CD4-positive, alpha-beta T cell treated with Interleukin-10 for 1 hour (primary cell): ENCODE measurements around the gene NACC2.

Experiments used
- DNase-seq: peaks from one replicate; pipeline ENCODE4 v3.0.0-alpha.2; 2020

NACC2 gene, protein sequence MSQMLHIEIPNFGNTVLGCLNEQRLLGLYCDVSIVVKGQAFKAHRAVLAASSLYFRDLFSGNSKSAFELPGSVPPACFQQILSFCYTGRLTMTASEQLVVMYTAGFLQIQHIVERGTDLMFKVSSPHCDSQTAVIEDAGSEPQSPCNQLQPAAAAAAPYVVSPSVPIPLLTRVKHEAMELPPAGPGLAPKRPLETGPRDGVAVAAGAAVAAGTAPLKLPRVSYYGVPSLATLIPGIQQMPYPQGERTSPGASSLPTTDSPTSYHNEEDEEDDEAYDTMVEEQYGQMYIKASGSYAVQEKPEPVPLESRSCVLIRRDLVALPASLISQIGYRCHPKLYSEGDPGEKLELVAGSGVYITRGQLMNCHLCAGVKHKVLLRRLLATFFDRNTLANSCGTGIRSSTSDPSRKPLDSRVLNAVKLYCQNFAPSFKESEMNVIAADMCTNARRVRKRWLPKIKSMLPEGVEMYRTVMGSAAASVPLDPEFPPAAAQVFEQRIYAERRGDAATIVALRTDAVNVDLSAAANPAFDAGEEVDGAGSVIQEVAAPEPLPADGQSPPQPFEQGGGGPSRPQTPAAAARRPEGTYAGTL

DNA sequence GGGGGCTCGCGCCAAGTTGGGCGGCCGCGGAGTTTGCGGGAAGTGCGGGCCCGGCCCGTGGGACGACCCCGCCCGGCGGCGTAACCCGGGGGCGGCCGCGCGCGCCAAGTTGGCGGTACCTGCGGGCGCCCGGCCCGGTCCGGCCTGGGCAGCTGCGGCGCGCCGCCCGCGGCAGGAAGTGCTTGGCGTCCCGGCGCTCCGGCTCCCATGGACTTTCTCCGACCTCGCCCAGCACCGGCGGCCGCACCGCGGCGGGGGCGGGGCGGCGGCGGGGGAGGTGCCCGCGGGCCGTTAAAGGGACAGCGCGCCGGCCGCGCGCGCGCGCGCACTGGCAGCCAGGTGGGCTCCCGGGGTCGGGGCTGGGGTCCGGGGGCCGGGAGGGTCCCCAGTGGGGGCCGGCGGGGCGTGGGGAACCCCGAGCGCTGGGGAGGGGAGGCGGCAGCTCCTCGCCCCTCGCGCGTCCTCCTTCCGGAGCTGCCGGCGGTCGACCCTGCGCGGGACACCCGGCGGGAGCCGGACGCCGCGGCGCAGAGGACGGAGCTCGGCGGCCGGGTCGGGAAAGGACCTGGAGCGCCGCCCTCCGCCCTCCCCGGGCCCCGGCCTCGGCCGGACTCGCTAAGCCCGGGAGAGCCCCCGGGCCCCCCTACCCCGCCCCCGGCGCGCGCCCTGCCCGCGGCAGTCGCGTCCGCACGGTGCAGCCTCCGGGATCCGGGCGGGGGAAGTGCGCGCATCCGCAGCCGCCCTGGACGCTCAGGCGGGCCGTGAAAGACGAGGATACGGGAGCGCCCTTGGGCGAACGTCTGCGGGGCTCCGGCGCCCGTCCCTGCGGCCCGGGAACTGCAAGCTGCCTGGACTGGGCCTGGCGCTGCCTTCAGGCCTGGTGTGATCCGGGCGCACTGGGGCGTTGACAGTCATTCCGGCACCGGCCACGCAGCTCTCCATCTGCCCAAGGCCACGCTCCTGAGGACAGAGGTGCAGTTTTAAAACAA lies at the start of gene NACC2:
Gene NACC2, minus strand, starts transcription at position 220 of the 989 bp plus-strand sequence. CDS start 44,768 bp downstream, outside the sequence.
- peak; percentile 39 for DNase-seq

DNA sequence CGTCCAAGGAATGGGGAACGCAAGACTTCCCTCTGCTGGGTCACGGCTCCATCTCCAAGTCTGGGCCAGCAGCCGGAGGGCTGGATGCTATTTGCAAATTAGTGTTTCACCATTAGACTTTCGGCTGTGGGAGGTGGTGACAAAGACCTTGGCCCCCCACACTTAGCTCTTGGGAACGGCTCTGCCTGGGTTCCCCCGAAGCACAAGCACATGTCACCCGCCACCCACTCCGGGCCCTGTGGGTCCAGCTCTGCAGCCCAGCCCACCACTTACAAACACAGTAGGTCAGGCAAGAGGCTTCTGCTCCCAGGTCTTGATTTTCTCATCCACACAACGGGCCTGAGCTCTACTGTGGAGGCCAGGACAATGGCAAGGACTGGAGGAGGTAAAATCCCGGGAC lies 49.4 kb upstream of the NACC2 start:
- DNase-seq, result no peak

DNA sequence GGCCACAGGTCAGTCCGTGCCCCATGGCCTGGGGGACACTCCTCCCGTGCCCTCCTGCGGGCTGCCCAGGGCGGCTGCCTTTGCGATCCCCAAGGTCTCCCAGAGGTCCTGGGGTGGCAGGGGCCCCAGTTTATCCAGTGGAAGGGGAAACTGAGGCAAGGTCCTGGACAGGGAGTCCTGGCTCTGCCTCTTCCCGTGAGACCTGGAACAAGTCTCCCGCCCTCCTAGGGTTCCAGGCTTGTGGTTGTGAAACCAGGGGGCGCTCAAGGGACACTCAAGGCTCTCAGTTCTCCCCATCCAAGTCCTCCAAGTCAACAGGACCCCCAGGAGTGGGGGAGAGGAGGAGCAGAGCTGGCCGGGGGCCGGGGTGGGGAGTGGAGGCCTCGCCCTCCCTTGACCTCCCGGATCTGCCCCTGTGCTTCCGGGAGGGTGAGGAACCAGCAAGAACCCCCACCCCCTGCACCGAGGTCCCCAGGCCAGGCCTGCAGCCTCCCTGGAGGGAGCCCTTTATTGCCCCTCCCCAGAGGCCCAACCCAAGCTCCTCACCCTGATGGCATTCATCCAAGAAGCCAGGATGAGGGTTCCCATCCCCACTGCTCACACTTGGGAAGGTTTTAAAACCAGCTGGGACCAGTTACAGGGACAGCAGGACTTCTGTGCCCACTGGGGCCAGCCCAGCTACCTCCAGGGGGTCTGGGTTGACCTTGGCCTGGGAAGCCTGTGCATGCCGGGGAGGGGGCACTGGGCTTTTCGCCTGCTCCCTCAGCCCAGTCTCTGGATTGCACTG lies 48.3 kb upstream of the NACC2 start:
- no peak for DNase-seq

DNA sequence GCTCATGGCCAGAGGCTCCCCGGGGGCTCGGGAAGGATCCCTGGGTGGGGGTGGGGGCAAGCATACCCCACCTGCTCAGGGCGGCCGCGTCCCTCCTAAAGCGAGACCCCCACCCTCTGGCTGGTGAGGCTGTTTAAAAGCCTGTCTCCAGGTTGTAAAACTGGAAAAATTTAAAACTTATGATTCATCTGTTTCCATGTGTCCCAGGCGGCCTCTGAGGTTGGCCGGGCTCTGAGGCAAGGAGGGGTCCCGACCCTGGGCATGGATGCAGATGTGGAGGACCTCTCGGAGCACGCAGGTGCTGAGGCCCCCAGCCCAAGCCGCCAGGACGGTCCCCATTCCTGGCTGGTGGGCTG lies 47.7 kb upstream of the NACC2 start:
- DNase-seq, result no peak

DNA sequence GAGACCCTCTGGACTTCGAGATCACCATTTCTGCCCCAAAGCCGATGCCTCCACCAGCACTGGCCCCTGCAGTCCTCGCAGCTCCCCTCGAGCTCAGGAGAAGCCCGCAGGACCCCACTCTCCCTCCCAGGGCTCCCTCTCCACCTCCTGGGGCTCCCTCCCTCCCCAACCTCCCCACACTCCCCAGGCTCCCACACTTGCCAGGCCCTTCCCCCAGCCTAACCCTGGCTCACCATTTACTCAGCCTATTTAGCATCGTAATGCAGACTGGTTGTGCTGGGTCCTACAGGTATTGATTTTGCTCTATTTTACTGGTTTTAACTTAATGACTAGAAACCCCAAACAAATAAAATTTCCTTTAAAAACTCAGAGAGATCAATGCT lies 47.3 kb upstream of the NACC2 start:
- DNase-seq, result no peak

DNA sequence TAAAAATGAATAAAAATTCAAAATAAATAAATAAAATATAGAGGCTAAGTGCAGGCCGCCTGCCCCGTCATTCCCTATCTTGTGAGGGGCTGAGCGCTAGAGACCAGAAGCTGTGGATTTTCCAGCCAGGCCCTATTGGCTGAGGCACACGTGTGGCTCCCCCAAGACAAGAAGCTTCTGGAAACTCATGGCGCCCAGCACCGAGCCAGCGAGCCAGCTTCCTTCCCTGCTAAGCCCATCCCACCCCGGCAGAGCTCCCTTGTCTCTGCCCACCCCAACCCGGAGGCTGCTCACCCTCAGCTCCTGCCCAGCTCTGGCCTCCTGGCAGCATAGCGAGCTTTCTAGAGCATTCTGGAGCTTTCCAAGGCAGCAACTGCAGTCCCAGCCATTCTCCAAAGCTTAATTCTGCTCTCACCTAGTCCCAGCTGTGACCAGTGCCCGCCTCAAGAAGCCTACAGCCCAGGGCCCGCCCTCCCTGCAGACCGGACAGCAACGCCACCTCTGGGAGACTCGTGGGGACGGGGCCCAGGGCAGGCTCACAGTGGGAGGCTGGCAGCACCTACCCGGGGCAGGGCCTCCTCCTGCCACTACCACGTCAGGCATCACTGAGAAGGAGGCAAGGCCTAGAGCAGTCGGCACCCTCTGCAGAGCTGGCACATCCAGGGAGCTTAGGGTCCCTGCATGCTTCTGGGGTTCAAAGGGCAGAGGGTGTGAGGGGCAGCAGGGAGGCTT lies 46.8 kb upstream of the NACC2 start:
- no peak for DNase-seq

DNA sequence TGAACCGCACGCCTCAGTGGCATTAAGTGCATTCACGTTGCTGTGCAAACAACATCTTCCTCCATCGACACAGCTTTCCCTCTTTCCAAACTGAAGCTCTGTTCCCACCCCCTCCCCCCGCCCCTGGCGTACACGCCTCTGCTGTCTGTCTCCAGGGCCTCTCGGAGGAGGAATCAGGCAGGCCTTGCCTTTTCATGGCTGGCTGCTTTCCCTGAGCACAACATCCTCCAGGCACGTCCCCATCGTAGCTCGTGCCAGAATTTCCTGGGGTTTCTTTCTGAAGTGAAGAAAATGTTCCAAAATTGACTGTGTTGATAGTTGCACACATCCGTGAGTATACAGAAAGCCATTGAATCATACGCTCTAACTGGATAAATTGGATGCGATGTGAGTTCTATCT lies 45.9 kb upstream of the NACC2 start:
- no peak for DNase-seq

DNA sequence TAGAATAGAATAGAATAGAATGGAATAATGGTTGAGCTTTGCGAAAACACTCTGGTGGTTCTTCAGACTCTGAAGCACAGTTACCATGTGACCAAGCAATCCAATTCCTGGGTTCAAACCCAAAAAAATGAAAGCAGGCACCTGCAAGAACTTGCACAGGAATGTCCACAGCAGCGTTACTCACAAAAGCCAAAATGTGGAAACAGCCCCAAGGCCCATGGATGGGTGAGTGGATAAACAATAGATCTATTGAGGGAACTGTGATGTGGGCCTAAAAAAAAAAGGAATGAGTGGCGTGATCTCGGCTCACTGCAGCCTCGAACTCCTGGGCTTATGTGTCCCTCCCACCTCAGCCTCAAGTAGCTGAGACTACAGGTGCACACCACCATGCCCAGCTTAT lies 45.0 kb upstream of the NACC2 start:
- DNase-seq, result no peak

DNA sequence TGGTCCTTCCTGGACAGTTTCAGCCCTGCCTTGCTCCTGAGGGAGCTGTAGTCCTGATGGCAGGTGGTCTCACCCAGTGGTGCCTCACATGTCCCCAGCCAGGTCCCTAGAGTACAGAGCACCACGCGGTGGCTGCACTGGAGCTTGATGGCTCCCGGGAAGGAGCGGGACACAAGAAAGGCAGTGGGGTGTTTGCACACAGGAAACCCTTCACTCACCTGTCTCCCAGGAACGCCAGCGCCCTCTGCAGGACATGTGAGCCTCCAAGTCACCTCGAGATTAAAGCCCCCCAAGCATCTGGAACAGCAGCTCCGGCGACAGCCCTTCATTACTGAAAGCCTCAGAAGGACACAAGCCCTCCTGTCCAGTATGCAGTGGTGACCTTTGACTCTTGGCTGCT lies 43.5 kb upstream of the NACC2 start:
- peak; percentile 39 for DNase-seq

DNA sequence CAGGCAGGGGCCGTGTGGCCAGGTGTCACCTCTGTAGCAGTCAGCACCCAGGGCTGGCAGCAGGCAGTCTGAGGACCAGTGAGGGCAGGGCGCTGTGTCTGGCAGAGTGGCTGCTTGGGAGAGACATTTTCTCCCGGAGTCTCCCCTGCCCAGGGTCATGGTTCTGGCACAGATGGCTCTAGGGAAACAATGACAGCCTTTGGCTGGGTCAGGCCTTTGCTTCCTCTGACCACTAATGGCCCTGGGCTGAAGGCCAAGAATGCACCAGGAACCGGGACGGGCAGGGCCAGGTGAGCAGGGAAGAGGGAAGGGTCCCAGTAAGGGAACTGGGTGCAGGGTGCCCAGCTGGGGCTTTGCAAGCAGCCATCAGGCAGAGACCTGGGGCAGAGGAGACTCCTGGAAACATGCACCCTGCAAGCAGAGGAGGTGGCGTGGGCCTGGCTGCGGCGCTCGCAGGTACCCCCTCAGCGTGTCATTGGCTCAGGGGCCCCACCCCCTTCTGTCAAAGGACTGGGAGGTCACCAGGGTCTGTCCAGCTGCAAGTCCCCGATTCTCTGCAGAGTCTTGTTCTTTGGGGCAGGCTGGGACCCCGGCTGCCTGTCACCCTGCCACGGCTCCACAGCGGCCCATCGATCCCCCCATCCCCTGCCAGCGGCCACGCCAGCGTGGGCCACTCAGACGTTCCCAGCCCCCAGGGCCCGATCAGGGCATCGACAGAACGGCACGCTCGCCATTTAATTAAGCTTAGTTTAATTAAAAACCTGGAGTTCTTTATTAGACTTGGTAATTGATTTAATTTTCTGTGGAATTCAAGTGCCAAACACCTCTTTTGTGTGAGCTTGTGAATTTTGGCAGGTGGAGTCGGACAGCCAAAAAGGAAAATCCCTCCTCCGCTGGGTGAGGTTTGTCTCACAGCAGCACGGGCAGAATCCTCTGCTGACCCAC lies 42.5 kb upstream of the NACC2 start:
- no peak for DNase-seq

DNA sequence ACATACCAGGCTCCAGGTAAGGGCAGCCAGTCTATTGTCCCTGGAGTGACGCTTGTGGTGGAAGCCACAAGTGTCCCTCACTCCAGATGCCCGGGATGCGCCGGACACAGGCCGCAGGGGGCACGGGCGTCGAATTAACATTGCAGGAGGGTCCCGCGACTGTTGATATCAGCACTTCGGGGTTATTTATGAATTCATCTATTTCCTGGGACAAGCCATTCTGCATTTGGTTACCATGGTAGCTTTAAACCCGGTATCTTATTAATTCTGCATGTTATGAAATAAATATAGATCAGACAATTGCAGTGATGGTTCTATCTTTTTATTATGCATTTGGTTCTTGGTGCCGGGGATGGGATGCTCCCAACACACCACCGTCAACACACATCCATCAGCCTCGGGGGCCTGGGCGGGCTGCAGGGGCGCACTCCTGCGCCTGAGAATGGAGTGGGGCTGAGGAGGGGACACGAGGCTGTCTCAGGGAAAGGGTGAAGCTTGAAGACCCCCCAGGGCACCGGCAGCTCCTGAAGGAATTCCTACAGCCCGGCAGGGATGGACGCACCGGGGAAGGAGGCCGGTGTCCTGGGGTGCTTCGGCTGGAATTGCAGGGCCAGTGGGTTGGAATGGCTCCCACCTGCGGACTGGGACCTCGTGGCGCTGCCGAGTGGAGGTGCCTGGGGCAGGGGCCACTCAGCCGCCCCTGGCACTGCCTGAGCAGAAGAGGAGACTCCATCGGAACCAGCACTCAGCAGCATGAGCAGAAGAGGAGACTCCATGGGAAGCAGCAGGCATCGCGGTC lies 41.2 kb upstream of the NACC2 start:
- DNase-seq, result no peak

DNA sequence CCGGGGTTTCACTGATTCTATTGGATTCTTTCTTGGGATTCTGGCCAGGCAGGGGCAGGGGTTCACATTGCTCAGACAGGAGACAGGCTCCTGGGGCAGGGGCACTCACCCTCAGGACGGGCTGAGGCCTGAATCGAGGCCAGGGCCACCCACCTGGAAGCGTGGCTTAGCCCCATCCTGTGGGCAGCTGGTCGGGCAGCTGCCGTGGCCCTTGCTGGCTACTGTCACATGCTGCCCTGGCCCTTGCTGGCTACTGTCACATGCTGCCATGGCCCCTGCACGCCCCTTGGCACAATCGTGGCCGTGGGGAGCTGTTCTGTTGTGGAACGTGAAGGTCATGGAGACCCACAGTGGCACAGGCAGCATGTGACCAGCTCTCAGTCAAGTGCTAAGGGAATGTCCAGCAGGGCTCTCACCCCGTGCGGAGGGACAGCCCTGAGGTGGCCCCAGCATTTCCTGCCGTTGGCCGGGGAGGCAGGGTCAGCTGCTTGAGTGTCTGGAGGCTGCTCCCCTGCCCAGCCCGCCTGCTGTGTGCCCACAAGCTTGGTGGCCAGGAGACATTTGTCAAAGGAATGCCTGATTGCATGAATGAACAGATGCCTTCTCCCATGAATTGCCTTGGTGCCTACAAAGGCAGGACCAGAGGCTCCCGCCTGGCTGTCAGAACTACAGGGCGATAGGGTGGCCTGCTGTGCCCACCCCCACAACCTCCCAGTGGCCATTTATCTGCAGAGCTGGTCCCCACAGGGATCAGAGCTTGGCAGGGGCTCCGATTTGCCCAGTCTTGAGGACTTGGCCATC lies 40.4 kb upstream of the NACC2 start:
- DNase-seq, result no peak

DNA sequence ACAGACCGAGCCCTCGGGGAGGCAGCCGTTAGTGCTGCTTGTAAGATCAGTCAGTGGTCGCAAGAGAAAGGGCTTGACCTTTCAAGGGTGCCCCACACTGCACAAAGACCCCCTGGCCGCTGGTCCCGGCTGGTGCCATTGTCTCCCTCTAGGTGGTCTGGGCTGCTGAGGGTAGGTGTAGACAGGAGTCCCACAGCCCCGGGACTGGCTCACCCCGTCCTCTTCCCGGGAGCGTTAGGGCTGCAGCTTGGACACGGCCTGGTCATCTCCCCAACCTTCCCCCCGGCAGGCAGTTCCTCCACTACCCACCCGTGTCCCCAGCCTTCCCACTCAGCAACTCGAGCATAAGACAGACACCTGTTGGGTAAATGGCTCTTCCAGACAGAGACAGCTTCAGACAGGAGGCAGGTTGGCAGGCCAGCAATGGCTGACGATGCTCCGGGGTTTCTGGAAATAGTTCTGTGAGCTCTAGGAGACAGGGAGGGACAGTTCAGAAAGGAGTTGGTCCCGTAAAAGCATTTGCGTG lies 38.9 kb upstream of the NACC2 start:
- no peak for DNase-seq

DNA sequence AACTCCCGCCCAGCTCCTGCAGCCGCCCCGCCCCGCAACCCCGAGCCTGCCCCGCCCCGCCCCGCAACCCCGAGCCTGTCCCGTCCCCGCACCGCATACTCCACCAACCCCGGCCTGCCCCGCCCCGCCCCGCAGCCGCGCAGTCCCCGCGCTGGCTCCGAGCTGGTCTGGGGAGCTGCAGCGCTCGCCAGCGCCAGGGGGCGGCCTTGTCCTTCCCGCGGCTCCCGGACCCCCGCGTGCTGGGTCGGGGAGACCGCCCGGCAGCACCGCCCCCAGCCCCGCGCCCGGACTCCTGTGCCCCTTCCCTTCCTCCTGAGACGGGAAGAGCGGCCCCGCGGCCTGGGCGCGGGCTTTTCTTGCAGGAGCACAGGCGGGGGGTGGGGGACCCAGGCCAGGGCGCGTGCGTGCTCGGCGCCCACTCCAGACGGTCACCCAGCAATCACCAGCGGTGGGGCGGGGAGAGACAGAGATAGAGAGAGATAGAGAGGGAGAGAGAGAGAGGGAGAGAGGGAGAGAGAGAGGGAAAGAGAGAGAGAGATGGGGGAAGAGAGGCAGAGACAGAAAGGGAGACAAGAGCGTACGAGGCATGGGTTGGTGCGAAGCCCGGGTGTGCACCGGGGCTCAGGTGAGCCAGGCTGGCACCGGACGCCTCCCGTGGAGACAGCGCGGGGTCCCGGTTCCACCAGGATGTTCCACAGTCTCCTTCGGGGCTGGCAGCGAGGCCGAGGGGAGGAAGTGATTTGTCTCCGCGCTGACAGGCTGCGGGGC lies 38.3 kb upstream of the NACC2 start:
- DNase-seq, result peak; percentile 23

DNA sequence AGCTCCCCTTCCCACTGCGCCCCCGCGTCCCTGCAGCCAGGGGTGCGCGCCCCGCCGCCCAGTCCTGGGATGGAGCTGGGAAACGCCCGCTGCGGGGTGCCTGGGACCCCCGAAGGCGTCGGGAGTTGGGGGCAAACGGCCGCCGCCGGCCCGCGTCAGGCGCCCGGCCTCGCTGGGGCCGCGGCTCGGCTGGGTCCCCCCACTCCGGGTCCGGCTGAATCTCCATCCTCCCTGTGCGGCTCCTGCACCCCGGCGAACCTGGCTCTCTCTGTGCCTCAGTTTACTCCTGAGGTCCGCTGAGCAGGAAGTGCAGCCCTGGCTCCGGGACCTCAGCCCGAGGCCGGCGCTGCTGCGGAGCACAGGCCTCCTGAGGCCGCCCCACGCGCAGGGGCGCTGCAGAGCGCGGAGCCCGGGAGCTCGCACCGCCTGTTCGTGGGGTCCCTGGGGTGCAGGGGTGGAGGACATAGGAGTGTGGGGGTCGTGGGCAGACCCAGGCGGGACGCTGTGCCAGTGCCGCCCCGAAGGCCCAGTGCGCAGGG lies 37.5 kb upstream of the NACC2 start:
- DNase-seq, result no peak

DNA sequence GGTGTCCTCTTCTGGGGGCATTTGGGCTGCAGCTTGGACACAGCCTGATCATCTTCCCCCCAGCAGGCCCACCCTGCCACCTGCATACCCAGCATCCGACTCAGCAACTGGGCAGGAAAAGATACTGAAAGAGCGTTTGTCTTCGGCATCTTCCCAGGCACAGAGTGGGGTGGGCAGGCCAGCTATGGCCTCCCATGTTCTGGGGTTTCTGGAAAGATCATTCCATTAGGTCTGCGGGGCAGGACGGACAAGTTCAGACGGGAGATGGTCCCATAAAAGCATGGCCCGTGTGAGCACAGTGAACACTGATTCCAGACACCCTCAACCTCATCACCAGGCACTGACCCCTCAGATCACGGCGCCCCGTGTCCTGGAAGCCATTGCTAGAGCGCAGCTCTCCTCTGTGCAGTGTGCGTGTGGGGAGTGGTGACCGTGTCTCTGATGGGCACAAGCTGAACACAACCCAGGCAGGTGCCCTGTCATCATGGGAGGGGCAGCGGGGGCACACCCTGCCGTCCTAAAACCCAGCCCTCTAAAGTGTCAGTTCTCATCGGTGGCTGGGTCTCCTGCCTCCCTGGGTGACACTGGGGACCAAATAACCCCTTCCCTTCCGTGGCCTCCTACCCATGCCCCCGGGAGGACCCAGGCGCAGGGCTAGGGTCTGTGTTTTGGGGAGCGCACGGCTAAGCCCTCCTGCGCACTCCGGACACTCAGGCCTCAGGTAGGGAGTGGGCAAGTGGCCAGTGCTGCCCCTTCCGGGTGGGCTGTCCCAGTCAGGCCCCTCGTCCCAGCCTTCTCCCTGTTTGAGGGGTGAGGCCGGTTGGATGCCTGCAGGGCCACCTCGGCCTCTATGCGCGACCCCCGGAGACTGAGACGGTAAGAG lies 36.8 kb upstream of the NACC2 start:
- DNase-seq, result no peak

DNA sequence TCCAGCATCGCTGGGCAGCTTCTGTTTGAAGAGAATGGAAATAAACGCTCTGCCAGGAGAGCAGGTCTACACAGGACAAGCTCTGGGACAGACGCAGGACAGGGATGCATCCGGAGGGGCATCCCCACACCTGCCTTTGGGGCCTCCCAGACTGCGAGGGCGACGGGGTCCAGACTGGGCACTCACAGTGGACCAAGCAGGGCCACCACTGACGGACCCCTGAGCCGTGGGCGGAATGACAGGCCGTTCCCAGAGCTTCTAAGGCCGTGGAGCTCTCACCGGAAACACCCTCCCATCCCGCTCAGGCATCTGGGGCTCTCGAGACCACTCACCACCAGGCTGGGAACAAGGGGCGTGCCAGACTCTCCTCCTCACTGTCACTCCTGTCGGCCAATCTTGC lies 34.1 kb upstream of the NACC2 start:
- DNase-seq, result no peak
